GM18505 (cell line): ENCODE data around the gene PCDHGB6.

ENCODE experiments used
- ATAC-seq: cut with Tn5 transposase; IDR thresholded peaks from one replicate; pipeline ENCODE4 v1.9.1; 2021; ENCODE audit not compliant: unreplicated experiment
- POLR2A ChIP-seq: IDR thresholded peaks from 4 replicates; pipeline ENCODE4 v1.6.1; 2011; ENCODE audit warnings: borderline replicate concordance; ENCODE audit not compliant: insufficient read depth, insufficient read length; ENCODE audit errors: extremely low read depth

PCDHGB6 gene

GRCh38 chr5:141440341-141440740, 32.5 kb downstream of the PCDHGB6 start:
- ATAC-seq: no peak
- TF ChIP-seq POLR2A: no peak

- TF ChIP-seq POLR2A: no peak
- no peak for ATAC-seq
These were observed 33.9 kb downstream of the PCDHGB6 start for GRCh38 chr5:141441571-141442170.
